GM21515 (cell line): ENCODE data around the gene PHF19.

Experiments
- ATAC-seq: cut with Tn5 transposase; IDR thresholded peaks from one replicate; pipeline ENCODE4 v1.9.1; 2021; ENCODE audit not compliant: unreplicated experiment

Gene PHF19

GRCh38 chr9:120855827-120856670, 20.9 kb downstream of the PHF19 start:
- ATAC-seq, result no peak

- no peak for ATAC-seq
These were observed 22.2 kb downstream of the PHF19 start for GRCh38 chr9:120854596-120855327.

GRCh38 chr9:120853198-120853597, 23.8 kb downstream of the PHF19 start:
- ATAC-seq, result no peak

- no peak for ATAC-seq
These were observed 24.6 kb downstream of the PHF19 start for GRCh38 chr9:120852240-120853010.

GRCh38 chr9:120851449-120851848, 25.5 kb downstream of the PHF19 start:
- no peak for ATAC-seq

- ATAC-seq, result no peak
These were observed 26.7 kb downstream of the PHF19 start for GRCh38 chr9:120850315-120850714.

- ATAC-seq, result no peak
These were observed 30.1 kb downstream of the PHF19 start for GRCh38 chr9:120846906-120847305.

GRCh38 chr9:120846251-120846889, 30.6 kb downstream of the PHF19 start:
- ATAC-seq, result no peak

GRCh38 chr9:120845255-120845654, 31.7 kb downstream of the PHF19 start:
- no peak for ATAC-seq

GRCh38 chr9:120842685-120843485, 34.1 kb downstream of the PHF19 start, which contains the start of gene PSMD5:
PSMD5 (minus strand) TSS chr9:120842922; CDS start chr9:120842909, 13 bp downstream.
- ATAC-seq, result peak; percentile 99

GRCh38 chr9:120841930-120842684, 34.9 kb downstream of the PHF19 start:
- ATAC-seq, result peak; percentile 6

GRCh38 chr9:120839146-120839545, 37.8 kb downstream of the PHF19 start:
- ATAC-seq, result no peak

- ATAC-seq, result no peak
These were observed 39.1 kb downstream of the PHF19 start for GRCh38 chr9:120837921-120838320.

- no peak for ATAC-seq
These were observed 43.7 kb downstream of the PHF19 start for GRCh38 chr9:120833325-120833724.

GRCh38 chr9:120832807-120833206, 44.2 kb downstream of the PHF19 start:
- ATAC-seq, result no peak

GRCh38 chr9:120830865-120831264, 46.1 kb downstream of the PHF19 start:
- ATAC-seq, result no peak

GRCh38 chr9:120830151-120830550, 46.8 kb downstream of the PHF19 start:
- ATAC-seq, result no peak

GRCh38 chr9:120829650-120830049, 47.3 kb downstream of the PHF19 start:
- ATAC-seq, result no peak

- ATAC-seq, result no peak
These were observed 56.9 kb downstream of the PHF19 start for GRCh38 chr9:120820095-120820494.
